Breast epithelium (tissue), 4 donors: ENCODE data around the gene ZNF319. TPM values are rescaled to one million over a fixed set of nuclear protein-coding genes. Genes with fewer than 3 reads are reported as not detected.
A peak's percentile ranks its signal among the peaks of the same experiment; 100 is the strongest.

ENCODE experiments used
- DNase-seq, 2 donors: peaks; one replicate each; pipeline ENCODE4 v3.0.0-alpha.2; 2019; ENCODE audit warnings: low spot score in 2 of 2
- H3K27ac ChIP-seq, 2 donors: fragments of 200-600 bp; sonication (generic) in 1 of 2; one replicate each; pipeline ENCODE4 v1.5.1; 2016 to 2019; ENCODE audit warnings: mild to moderate bottlenecking in 1 of 2
- H3K27me3 ChIP-seq, 2 donors: fragments of 200-600 bp; sonication (generic) in 1 of 2; one replicate each; pipeline versions ENCODE4 v1.5.1 to v1.6.0; 2017 to 2019; ENCODE audit warnings: control low read depth in 1 of 2, mild to moderate bottlenecking in 1 of 2
- H3K36me3 ChIP-seq: fragments of 200-600 bp; one replicate; pipeline ENCODE4 v1.5.1; 2019
- H3K4me1 ChIP-seq, 2 donors: fragments of 200-600 bp; sonication (generic); one replicate each; pipeline ENCODE4 v1.5.1; 2016 to 2019; ENCODE audit warnings: control low read depth in 1 of 2
- H3K4me3 ChIP-seq, 3 donors: fragments of 200-600 bp; sonication (generic); 1 replicate in 2 of 3; 2 replicates in 1 of 3; pipeline ENCODE4 v1.5.1; 2016 to 2019; ENCODE audit warnings: mild to moderate bottlenecking in 3 of 3, moderate library complexity in 2 of 3
- H3K9me3 ChIP-seq, 2 donors: fragments of 200-600 bp; sonication (generic) in 1 of 2; one replicate each; pipeline ENCODE4 v1.5.1; 2016 to 2019; ENCODE audit warnings: control low read depth in 1 of 2
- POLR2A ChIP-seq: fragments of 450-650 bp; IDR thresholded peaks from one replicate; pipeline ENCODE4 v1.6.1; 2016; ENCODE audit warnings: antibody characterized with exemption, mild to moderate bottlenecking, moderate library complexity
- POLR2AphosphoS5 ChIP-seq, 3 donors: sonication (generic); formaldehyde crosslinking; IDR thresholded peaks; one replicate each; pipeline ENCODE4 v1.6.1; 2017; ENCODE audit warnings: antibody characterized with exemption in 3 of 3
- intact Hi-C: fragments of 100-400 bp; cut with DNase I; formaldehyde crosslinking; loops from one replicate; pipeline ENCODE4 v1.15.1; 2023; ENCODE audit warnings: low total_unique reads
- total RNA-seq, 3 donors: library from RNA; depleted of rRNA; stranded (reverse); fragments of >200 nt; gene quantifications; one replicate each; pipeline ENCODE4 v1.1.0, GENCODE V29; 2016
- TF ChIP-seq, protein P1 (sequence below), 3 donors: fragments of 450-650 bp; IDR thresholded peaks; one replicate each; pipeline ENCODE4 v1.5.1; 2016 to 2017; ENCODE audit warnings: antibody characterized with exemption in 3 of 3, mild to moderate bottlenecking in 3 of 3, moderate library complexity in 3 of 3

The ZNF319 gene
- total RNA-seq, 3 donors from 2014 or later, result 6.2 to 7.2 (median 6.4) TPM

GRCh38 chr16:57985204-57986181, 15.0 kb downstream of the ZNF319 start:
- H3K4me1 ChIP-seq, result peaks cover 0 to 4% of the 10 kb centered on the region in 2 donors
- no peaks in the 10 kb centered on the region for H3K36me3 ChIP-seq
- H3K27ac ChIP-seq, result peak overlapping the region; percentile 76 to 82
- H3K4me3 ChIP-seq, result peak overlapping the region; percentile 39 to 75 (median 64)
- intact Hi-C loops, result no loop called here
- no peak for TF ChIP-seq POLR2AphosphoS5 (IDR thresholded peaks at IDR 0.05)
- TF ChIP-seq, protein P1, sequence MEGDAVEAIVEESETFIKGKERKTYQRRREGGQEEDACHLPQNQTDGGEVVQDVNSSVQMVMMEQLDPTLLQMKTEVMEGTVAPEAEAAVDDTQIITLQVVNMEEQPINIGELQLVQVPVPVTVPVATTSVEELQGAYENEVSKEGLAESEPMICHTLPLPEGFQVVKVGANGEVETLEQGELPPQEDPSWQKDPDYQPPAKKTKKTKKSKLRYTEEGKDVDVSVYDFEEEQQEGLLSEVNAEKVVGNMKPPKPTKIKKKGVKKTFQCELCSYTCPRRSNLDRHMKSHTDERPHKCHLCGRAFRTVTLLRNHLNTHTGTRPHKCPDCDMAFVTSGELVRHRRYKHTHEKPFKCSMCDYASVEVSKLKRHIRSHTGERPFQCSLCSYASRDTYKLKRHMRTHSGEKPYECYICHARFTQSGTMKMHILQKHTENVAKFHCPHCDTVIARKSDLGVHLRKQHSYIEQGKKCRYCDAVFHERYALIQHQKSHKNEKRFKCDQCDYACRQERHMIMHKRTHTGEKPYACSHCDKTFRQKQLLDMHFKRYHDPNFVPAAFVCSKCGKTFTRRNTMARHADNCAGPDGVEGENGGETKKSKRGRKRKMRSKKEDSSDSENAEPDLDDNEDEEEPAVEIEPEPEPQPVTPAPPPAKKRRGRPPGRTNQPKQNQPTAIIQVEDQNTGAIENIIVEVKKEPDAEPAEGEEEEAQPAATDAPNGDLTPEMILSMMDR (IDR thresholded peaks at IDR 0.05), result no peak
- TF ChIP-seq POLR2A, result no peak
- no peaks in the 10 kb centered on the region for H3K27me3 ChIP-seq
- no peaks in the 10 kb centered on the region for H3K9me3 ChIP-seq
- no peak for DNase-seq

DNA sequence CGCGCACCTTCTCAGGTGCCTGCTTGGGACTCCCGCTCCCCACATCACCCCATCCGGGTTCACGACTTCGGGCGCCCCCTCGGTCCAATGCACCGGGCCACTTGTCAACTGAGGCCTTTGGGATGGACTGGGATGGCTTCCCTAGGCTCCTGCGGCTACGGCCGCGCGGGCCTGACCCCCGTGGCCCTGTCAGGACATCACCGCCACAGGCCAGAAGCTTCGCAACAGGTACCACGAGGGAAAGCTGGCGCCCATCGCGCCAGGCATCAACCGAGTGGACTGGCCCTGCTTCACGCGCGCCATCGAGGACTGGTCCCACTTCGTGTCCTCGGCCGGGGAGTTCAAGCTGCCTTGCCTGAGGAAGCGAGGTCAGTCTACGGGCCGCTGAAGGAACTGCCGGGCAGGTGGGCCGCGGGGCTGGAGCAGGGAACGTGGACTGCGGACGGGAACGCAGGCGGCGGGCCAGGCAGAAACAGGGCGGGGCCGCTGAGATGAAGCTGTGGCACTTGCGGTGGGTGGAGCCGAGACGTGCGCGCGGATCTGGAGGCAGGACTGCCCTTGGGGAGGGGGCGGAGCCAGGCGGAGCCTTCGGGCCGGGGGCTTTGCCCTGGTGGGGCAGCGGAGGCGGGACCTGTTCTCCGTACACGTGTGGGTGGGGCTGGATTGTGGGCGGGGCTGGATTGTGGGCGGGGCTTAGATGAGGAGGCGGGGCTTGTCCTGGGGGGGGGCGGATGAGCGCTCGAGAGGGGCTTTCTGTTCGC, 15.8 kb downstream of the ZNF319 start:
- H3K27me3 ChIP-seq, result no peaks in the 10 kb centered on the region
- H3K27ac ChIP-seq, result peak overlapping the region; percentile 76 to 82
- H3K36me3 ChIP-seq, result no peaks in the 10 kb centered on the region
- intact Hi-C loops, result no loop called here
- DNase-seq, result peak; percentile 69 to 75
- TF ChIP-seq POLR2AphosphoS5 (IDR thresholded peaks at IDR 0.05) (no peak), POLR2A (no peak)
- TF ChIP-seq, protein P1 (IDR thresholded peaks at IDR 0.05), result no peak
- peak overlapping the region; percentile 39 to 75 (median 64) for H3K4me3 ChIP-seq
- H3K4me1 ChIP-seq, result peaks cover 0 to 4% of the 10 kb centered on the region in 2 donors
- H3K9me3 ChIP-seq, result no peaks in the 10 kb centered on the region

- Histone ChIP-seq H3K36me3 (no peaks in the 10 kb centered on the region), H3K9me3 (no peaks in the 10 kb centered on the region), H3K4me3 (no peak overlapping the region), H3K27ac (no peak overlapping the region), H3K4me1 (peaks cover 0 to 4% of the 10 kb centered on the region in 2 donors), H3K27me3 (no peaks in the 10 kb centered on the region)
- TF ChIP-seq POLR2AphosphoS5 (IDR thresholded peaks at IDR 0.05) (no peak), POLR2A (no peak)
- TF ChIP-seq, protein P1 (IDR thresholded peaks at IDR 0.05), result no peak
- DNase-seq, result no peak
- intact Hi-C loops, result no loop called here
Observed at GRCh38 chr16:57982385-57982784, 18.1 kb downstream of the ZNF319 start.

DNA sequence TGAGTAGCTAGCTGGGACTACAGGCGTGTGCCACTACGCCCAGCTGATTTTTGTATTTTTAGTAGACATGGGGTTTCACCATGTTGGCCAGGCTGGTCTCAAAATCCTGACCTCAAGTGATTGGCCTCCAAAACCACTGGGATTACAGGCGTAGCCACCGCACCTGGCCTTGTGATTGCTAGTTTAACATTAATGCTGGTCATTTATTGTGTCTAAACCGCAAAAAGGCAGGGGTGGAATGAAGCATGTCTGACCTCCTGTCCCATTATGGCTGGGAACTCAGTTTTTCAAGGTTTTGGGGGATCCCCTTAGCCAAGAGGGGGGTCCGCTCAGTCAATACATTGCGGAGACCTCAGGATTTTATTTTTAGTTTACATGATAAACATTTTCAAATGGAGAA, 18.8 kb downstream of the ZNF319 start:
- H3K27ac ChIP-seq, result no peak overlapping the region
- peaks cover 0 to 4% of the 10 kb centered on the region in 2 donors for H3K4me1 ChIP-seq
- H3K27me3 ChIP-seq, result no peaks in the 10 kb centered on the region
- no peaks in the 10 kb centered on the region for H3K9me3 ChIP-seq
- intact Hi-C loops, result no loop called here
- H3K4me3 ChIP-seq, result no peak overlapping the region
- TF ChIP-seq POLR2A (no peak), POLR2AphosphoS5 (IDR thresholded peaks at IDR 0.05) (no peak)
- TF ChIP-seq, protein P1 (IDR thresholded peaks at IDR 0.05), result no peak
- H3K36me3 ChIP-seq, result no peaks in the 10 kb centered on the region
- DNase-seq, result no peak
